SK-MEL-5 (cell line): ENCODE results near the gene SPIRE1. TPM values are rescaled to one million over a fixed set of nuclear protein-coding genes. Genes with fewer than 3 reads are reported as not detected.

Experiments
- DNase-seq: peaks from one replicate; pipeline ENCODE4 v3.0.0-alpha.2; 2016; ENCODE audit warnings: low read depth, low spot score
- in situ Hi-C: cut with HindIII; loops from 2 replicates; pipeline ENCODE4 v1.10.0; 2016; ENCODE audit warnings: low sequenced_read_pairs, high pct_unique_total_duplicates, low pct_unique_long_range_greater_than_20kb
- total RNA-seq: library from RNA; depleted of rRNA; stranded (reverse); fragments of >200 nt; shearing (Covaris generic); gene quantifications from 2 replicates; pipeline ENCODE4 v1.2.3, GENCODE V29; 2014

The SPIRE1 gene
- total RNA-seq, 1 experiment from 2014 or later: 59.3 TPM

- DNase-seq: no peak
- in situ Hi-C loops: no loop called here
Observed at GRCh38 chr18:12621742-12622306, 36.1 kb downstream of the SPIRE1 start.

DNA sequence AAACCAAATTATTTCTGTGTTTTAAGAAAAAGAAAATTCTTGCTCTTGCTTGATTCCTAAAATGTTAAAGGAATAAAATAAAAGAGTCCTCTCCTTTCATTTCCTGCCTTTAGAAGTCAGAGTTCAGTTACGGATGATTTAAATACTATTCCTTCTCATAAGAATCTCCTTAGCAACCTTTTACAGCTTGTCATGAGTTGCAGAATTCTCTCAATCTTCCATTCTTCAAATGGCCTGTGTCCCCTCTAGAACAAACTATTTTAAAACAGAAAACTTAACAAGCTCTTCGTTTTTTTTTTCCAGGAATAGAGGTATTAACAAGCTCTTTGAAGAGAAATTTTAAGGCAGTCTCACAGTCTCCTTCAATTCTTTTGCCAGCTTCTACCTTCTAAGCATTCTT lies 42.2 kb downstream of the SPIRE1 start:
- no peak for DNase-seq
- in situ Hi-C loops: no loop called here

DNA sequence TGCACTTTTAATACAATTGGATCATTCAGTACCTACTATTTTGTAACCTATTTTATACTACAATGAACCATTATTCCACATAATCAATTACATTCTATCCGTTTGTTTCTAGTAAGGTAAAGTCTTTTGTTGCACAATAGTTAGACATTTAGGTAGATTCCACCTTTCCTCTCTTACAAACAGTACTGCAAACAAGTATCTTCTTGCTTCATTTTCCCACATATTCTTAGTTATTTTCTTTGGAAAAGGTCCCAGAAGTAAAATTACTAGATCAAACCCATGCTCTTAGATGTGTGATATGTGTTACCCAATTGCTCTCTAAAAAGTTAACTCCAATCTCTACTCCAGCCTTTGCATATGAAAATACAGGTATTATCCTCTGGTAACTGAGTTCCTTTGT lies 49.6 kb downstream of the SPIRE1 start:
- DNase-seq: no peak
- in situ Hi-C loops: no loop called here

GRCh38 chr18:12606592-12607315 lies 51.2 kb downstream of the SPIRE1 start:
- in situ Hi-C loops: no loop called here

GRCh38 chr18:12604445-12605007 lies 53.4 kb downstream of the SPIRE1 start:
- in situ Hi-C loops: no loop called here

More at GRCh38 chr18:12606592-12607315, 51.2 kb downstream of the SPIRE1 start:
- DNase-seq: peak; percentile 90

GRCh38 chr18:12599966-12600365 lies 57.9 kb downstream of the SPIRE1 start:
- in situ Hi-C loops: no loop called here
- DNase-seq: peak; percentile 59

More at GRCh38 chr18:12604445-12605007, 53.4 kb downstream of the SPIRE1 start:
- no peak for DNase-seq

DNA sequence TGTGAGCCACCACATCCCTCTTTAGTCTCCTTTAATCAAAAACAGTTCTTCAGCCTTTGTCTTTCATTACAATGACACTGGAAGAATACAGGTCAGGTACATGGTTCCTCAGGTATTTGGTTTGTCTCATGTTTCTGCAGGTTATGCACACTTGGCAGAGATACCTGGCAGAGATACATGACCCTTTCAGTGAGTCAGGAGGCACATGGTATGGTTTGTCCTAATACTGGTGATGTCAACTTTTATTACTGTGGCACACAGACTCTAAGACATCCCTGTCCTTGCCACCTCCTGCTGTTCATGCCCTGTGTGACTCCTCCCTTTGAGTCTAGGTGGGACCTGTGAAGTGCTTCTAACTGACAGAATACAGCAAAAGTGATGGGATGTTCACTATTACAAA lies 58.4 kb downstream of the SPIRE1 start:
- in situ Hi-C loops: no loop called here
- DNase-seq: no peak

- in situ Hi-C loops: no loop called here
- no peak for DNase-seq
Observed at GRCh38 chr18:12598181-12598930, 59.6 kb downstream of the SPIRE1 start.

- in situ Hi-C loops: no loop called here
- DNase-seq: peak; percentile 22
Observed at GRCh38 chr18:12597760-12598159, 60.1 kb downstream of the SPIRE1 start.

DNA sequence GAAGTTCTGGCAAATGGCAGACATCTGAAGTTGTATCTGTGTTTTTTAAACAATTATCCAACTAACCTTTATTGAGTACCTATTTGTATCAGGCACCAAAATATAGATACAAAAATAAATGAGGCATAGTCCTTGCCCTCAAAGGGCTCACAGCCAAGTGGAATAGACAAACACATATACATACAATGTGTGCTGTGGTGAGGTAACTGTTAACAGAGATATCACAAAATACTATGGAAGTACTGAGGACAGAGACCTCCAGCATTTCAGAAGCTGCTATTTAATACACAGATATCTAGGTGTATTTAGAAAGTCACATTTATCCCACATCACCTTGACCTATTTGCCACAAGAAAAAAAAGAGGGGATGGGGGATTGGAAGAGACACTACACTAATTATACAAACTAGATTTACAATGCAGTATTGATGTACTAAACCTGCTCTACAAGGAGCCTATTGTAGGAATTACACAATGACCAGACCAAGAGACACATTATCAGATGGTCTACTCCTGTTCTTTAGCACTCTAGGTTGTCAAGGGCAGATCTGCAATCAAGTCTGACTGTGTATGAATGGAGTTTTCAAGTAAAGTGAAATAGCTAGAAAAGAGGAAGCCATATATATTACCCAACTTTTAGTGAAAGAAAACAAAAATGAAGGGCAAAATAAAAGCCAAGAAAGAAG lies 62.2 kb downstream of the SPIRE1 start:
- DNase-seq: peak; percentile 88
- in situ Hi-C loops: no loop called here

GRCh38 chr18:12593866-12594265 lies 64.0 kb downstream of the SPIRE1 start:
- in situ Hi-C loops: no loop called here
- DNase-seq: no peak

DNA sequence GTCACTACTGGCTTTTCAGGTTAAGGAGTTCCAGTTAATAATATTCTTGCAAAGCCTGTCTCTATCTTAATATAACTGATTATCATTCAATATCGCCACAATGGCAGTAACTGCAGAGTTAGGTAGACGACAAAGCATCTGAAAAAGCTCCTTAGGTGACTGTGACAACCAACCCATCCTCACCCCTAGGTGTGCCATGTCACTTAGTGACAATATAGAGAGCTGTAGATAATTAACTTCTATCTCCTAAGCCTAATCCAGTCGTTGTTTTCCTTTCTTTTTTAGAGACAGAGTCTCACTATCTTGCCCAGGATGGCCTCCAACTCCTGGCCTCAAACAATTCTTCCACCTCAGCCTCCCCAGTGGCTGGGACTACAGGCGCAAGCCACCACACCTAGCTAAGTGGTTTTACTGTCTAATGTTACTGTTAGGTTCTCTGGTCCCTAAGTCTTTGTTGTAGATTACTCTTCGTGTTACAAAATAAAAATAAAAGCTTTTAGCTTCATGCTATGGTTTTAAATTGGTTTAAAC lies 65.2 kb downstream of the SPIRE1 start:
- no peak for DNase-seq
- in situ Hi-C loops: no loop called here

GRCh38 chr18:12589448-12589847 lies 68.5 kb downstream of the SPIRE1 start:
- DNase-seq: no peak
- in situ Hi-C loops: no loop called here

- in situ Hi-C loops: no loop called here
- DNase-seq: no peak
Observed at GRCh38 chr18:12586956-12587355, 71.0 kb downstream of the SPIRE1 start.

- DNase-seq: no peak
- in situ Hi-C loops: no loop called here
Observed at GRCh38 chr18:12585218-12585617, 72.7 kb downstream of the SPIRE1 start.

GRCh38 chr18:12580630-12581342 lies 77.1 kb downstream of the SPIRE1 start:
- in situ Hi-C loops: no loop called here
- DNase-seq: no peak

DNA sequence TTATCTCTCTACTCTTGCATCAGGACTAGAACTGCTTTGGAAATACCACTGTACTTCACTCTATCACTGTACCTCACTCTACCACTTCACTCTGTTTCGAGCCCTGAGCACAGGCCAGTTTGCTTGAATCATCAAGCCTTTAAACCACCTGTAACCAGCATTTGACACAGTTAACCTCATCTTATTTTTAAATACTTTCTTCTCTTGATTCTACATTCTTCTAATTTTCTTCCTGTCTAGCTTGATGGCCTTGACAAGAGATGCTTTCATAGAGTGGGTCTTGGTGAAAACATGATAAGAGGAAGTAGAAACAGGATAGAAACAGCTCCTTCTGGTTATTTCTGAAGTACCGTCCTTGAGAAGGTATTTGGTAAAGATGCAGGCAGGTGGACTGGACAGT lies 78.1 kb downstream of the SPIRE1 start:
- DNase-seq: no peak
- in situ Hi-C loops: no loop called here
